ENCODE measurements around the gene NLRP5. TPM values are rescaled to one million over a fixed set of nuclear protein-coding genes. Genes with fewer than 3 reads are reported as not detected.

NLRP5 gene
- polyA plus RNA-seq, 1 of the 3 experiments (the other 2 are of a cell fraction): not detected

GRCh38 chr19:55940306-55940705 is 46.3 kb upstream of the NLRP5 start:
- H2AFZ ChIP-seq (ENCODE audit: low read depth): no peak overlapping the region
- POLR2A ChIA-PET: no interaction called here

DNA sequence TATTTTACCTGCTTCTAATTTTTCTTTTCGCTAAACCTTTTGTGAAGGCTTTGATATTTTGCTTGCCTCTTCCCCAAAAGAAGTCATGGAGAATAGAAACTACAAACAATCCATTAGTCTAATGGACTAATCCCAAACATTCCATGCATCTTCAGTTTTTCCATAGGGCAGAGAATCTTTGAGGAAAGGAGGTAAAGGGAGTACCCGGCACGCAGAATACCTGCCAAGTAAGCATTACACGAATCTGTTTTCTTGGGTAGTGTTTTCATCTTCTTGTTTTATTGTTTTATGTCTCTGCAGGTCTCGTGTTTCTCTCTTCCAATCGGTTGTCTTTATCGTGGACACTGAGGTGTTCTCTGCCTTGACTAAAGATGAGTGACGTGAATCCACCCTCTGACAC is 39.0 kb upstream of the NLRP5 start, which contains the start of gene NLRP8:
NLRP8 (plus strand) TSS at position 301 of the 400 bp plus-strand sequence.
- Histone ChIP-seq H2AFZ (ENCODE audit: low read depth) (no peak within 1 kb of the TSS), H3K9me2 (no peaks in the 10 kb centered on the region), H3K9ac (no peak within 1 kb of the TSS), H3K4me3 (ENCODE audit: low read depth in 2 of 2, low read length in 1 of 2) (no peak within 1 kb of the TSS), H3K9me3 (no peaks in the 10 kb centered on the region), H3K79me2 (ENCODE audit: insufficient read depth) (no peaks in the 10 kb centered on the region), H3K4me2 (no peak within 1 kb of the TSS), H3K27ac (ENCODE audit: low read depth in 2 of 2, low read length in 1 of 2) (no peak within 1 kb of the TSS), H3F3A (replicated peaks; ENCODE audit: insufficient read depth) (no peaks in the 10 kb centered on the region), H3K27me3 (ENCODE audit: insufficient read depth) (peaks cover 10% of the 10 kb centered on the region; the same call in 1 of the 2 replicates), H3K36me3 (replicated peaks in 1 of 2; ENCODE audit: control insufficient read depth in 1 of 2, insufficient read depth in 2 of 2, low read length in 1 of 2) (no peaks in the 10 kb centered on the region), H3K4me1 (ENCODE audit: control insufficient read depth in 1 of 2, insufficient read depth in 2 of 2, low read depth in 1 of 2, low read length in 1 of 2) (no peaks in the 10 kb centered on the region), H4K20me1 (ENCODE audit: insufficient read depth) (no peaks in the 10 kb centered on the region)
- WGBS (ENCODE audit: low lambda C conversion rate): 2% methylated on average over 8 of the region's 8 CpGs
- DNase-seq: no peak
- CTCF ChIA-PET: no interaction called here
- POLR2A ChIA-PET: no interaction called here
- no peak for TF ChIP-seq CHD2 (IDR thresholded peaks at IDR 0.05; ENCODE audit: low read length, partially characterized antibody)
- no peak for TF ChIP-seq SIN3A (IDR thresholded peaks at IDR 0.05; ENCODE audit: borderline replicate concordance, low read depth, low read length)
- no peak for TF ChIP-seq RCOR1 (IDR thresholded peaks at IDR 0.05; ENCODE audit: low read length)
- TF ChIP-seq, protein P1, sequence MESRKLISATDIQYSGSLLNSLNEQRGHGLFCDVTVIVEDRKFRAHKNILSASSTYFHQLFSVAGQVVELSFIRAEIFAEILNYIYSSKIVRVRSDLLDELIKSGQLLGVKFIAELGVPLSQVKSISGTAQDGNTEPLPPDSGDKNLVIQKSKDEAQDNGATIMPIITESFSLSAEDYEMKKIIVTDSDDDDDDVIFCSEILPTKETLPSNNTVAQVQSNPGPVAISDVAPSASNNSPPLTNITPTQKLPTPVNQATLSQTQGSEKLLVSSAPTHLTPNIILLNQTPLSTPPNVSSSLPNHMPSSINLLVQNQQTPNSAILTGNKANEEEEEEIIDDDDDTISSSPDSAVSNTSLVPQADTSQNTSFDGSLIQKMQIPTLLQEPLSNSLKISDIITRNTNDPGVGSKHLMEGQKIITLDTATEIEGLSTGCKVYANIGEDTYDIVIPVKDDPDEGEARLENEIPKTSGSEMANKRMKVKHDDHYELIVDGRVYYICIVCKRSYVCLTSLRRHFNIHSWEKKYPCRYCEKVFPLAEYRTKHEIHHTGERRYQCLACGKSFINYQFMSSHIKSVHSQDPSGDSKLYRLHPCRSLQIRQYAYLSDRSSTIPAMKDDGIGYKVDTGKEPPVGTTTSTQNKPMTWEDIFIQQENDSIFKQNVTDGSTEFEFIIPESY (IDR thresholded peaks at IDR 0.05; ENCODE audit: borderline replicate concordance, low read depth): no peak
- TF ChIP-seq EP300 (IDR thresholded peaks at IDR 0.05; ENCODE audit: borderline replicate concordance in 1 of 2, low read depth in 1 of 2, low read length in 1 of 2): no peak
- TF ChIP-seq ELF1 (IDR thresholded peaks at IDR 0.05): no peak
- TF ChIP-seq MXI1 (IDR thresholded peaks at IDR 0.05; ENCODE audit: low read depth, low read length): no peak
- TF ChIP-seq YY1 (IDR thresholded peaks at IDR 0.05; ENCODE audit: low read depth): no peak
- no peak for TF ChIP-seq SMC3 (IDR thresholded peaks at IDR 0.05; ENCODE audit: low read depth, low read length)
- TF ChIP-seq, protein P2, sequence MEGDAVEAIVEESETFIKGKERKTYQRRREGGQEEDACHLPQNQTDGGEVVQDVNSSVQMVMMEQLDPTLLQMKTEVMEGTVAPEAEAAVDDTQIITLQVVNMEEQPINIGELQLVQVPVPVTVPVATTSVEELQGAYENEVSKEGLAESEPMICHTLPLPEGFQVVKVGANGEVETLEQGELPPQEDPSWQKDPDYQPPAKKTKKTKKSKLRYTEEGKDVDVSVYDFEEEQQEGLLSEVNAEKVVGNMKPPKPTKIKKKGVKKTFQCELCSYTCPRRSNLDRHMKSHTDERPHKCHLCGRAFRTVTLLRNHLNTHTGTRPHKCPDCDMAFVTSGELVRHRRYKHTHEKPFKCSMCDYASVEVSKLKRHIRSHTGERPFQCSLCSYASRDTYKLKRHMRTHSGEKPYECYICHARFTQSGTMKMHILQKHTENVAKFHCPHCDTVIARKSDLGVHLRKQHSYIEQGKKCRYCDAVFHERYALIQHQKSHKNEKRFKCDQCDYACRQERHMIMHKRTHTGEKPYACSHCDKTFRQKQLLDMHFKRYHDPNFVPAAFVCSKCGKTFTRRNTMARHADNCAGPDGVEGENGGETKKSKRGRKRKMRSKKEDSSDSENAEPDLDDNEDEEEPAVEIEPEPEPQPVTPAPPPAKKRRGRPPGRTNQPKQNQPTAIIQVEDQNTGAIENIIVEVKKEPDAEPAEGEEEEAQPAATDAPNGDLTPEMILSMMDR (IDR thresholded peaks at IDR 0.05): no peak
- no peak for TF ChIP-seq RXRA (IDR thresholded peaks at IDR 0.05; ENCODE audit: borderline replicate concordance, low read depth)

More at GRCh38 chr19:55940306-55940705, 46.3 kb upstream of the NLRP5 start:
- no peak overlapping the region for H3K9ac ChIP-seq
- DNase-seq: no peak
- H4K20me1 ChIP-seq (ENCODE audit: insufficient read depth): no peaks in the 10 kb centered on the region
- H3K27ac ChIP-seq (ENCODE audit: low read depth in 2 of 2, low read length in 1 of 2): no peak overlapping the region
- H3K4me2 ChIP-seq: no peak overlapping the region
- no peaks in the 10 kb centered on the region for H3K9me3 ChIP-seq
- no peaks in the 10 kb centered on the region for H3K4me1 ChIP-seq (ENCODE audit: control insufficient read depth in 1 of 2, insufficient read depth in 2 of 2, low read depth in 1 of 2, low read length in 1 of 2)
- CTCF ChIA-PET: interaction anchor here (1.0 kb wide), 1 partner anchor 9 kb away, joined by 3 read pairs; no protein-coding TSS in a partner anchor
- no peak overlapping the region for H3K4me3 ChIP-seq (ENCODE audit: low read depth in 2 of 2, low read length in 1 of 2)
- no peaks in the 10 kb centered on the region for H3F3A ChIP-seq (replicated peaks; ENCODE audit: insufficient read depth)
- H3K27me3 ChIP-seq (ENCODE audit: insufficient read depth): peaks cover 41% of the 10 kb centered on the region
- H3K9me2 ChIP-seq: no peaks in the 10 kb centered on the region
- H3K79me2 ChIP-seq (ENCODE audit: insufficient read depth): no peaks in the 10 kb centered on the region
- no peaks in the 10 kb centered on the region for H3K36me3 ChIP-seq (replicated peaks in 1 of 2; ENCODE audit: control insufficient read depth in 1 of 2, insufficient read depth in 2 of 2, low read length in 1 of 2)
- WGBS (ENCODE audit: low lambda C conversion rate): 13% methylated on average over 11 of the region's 11 CpGs
- TF ChIP-seq MEF2A (IDR thresholded peaks at IDR 0.05; ENCODE audit: borderline replicate concordance, low read depth): no peak
- TF ChIP-seq EZH2phosphoT487 (IDR thresholded peaks at IDR 0.05; ENCODE audit: borderline replicate concordance, low read depth): no peak
- TF ChIP-seq CHD2 (IDR thresholded peaks at IDR 0.05; ENCODE audit: low read length, partially characterized antibody): no peak
- no peak for TF ChIP-seq TAF1 (IDR thresholded peaks at IDR 0.05; ENCODE audit: borderline replicate concordance, low read depth, low read length)
- no peak for TF ChIP-seq MXI1 (IDR thresholded peaks at IDR 0.05; ENCODE audit: low read depth, low read length)
- no peak for TF ChIP-seq POLR2AphosphoS5 (IDR thresholded peaks at IDR 0.05; ENCODE audit: low read depth, low read length)
- no peak for TF ChIP-seq RCOR1 (IDR thresholded peaks at IDR 0.05; ENCODE audit: low read length)
- TF ChIP-seq, protein P3, sequence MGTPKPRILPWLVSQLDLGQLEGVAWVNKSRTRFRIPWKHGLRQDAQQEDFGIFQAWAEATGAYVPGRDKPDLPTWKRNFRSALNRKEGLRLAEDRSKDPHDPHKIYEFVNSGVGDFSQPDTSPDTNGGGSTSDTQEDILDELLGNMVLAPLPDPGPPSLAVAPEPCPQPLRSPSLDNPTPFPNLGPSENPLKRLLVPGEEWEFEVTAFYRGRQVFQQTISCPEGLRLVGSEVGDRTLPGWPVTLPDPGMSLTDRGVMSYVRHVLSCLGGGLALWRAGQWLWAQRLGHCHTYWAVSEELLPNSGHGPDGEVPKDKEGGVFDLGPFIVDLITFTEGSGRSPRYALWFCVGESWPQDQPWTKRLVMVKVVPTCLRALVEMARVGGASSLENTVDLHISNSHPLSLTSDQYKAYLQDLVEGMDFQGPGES (IDR thresholded peaks at IDR 0.05; ENCODE audit: low read depth, low read length): no peak
- TF ChIP-seq EP300 (IDR thresholded peaks at IDR 0.05; ENCODE audit: borderline replicate concordance in 1 of 2, low read depth in 1 of 2, low read length in 1 of 2): no peak
- TF ChIP-seq, protein P4, sequence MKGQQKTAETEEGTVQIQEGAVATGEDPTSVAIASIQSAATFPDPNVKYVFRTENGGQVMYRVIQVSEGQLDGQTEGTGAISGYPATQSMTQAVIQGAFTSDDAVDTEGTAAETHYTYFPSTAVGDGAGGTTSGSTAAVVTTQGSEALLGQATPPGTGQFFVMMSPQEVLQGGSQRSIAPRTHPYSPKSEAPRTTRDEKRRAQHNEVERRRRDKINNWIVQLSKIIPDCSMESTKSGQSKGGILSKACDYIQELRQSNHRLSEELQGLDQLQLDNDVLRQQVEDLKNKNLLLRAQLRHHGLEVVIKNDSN (IDR thresholded peaks at IDR 0.05; ENCODE audit: borderline replicate concordance, low read depth): no peak
- TF ChIP-seq TEAD4 (IDR thresholded peaks at IDR 0.05; ENCODE audit: borderline replicate concordance, insufficient read depth): no peak
- TF ChIP-seq SMC3 (IDR thresholded peaks at IDR 0.05; ENCODE audit: low read depth, low read length): no peak
- TF ChIP-seq, protein P1 (IDR thresholded peaks at IDR 0.05; ENCODE audit: borderline replicate concordance, low read depth): no peak
- TF ChIP-seq NRF1 (IDR thresholded peaks at IDR 0.05; ENCODE audit: low read depth, low read length): no peak
- no peak for TF ChIP-seq GABPA (IDR thresholded peaks at IDR 0.05; ENCODE audit: low read depth)
- TF ChIP-seq NFIC (IDR thresholded peaks at IDR 0.05; ENCODE audit: borderline replicate concordance): no peak
